Smooth muscle cell (in vitro differentiated cells): Measurements from ENCODE around the gene ASIC2. TPM values are rescaled to one million over a fixed set of nuclear protein-coding genes. Genes with fewer than 3 reads are reported as not detected.

ENCODE experiments used
- DNase-seq: peaks from one replicate; lab custom pipeline; 2025; ENCODE audit not compliant: unreplicated experiment; lab: John Stamatoyannopoulos, UW
- H2AFZ ChIP-seq: fragments of 200-600 bp; sonication (generic); 2 replicates; pipeline ENCODE4 v1.6.0; 2016; ENCODE audit warnings: antibody characterized with exemption, low read depth, mild to moderate bottlenecking
- H3F3A ChIP-seq: fragments of 200-600 bp; sonication (generic); 2 replicates; pipeline ENCODE4 v1.6.0; 2017; ENCODE audit warnings: antibody characterized with exemption, low read depth
- H3K27ac ChIP-seq: fragments of 200-600 bp; sonication (generic); 2 replicates; pipeline ENCODE4 v1.5.1; 2016; ENCODE audit warnings: low read depth, mild to moderate bottlenecking
- H3K27me3 ChIP-seq: fragments of 200-600 bp; sonication (generic); 2 replicates; pipeline ENCODE4 v1.6.1; 2016; ENCODE audit warnings: low read depth, mild to moderate bottlenecking
- H3K36me3 ChIP-seq: fragments of 200-600 bp; sonication (generic); 2 replicates; pipeline ENCODE4 v1.5.1; 2016; ENCODE audit warnings: low read depth
- H3K4me1 ChIP-seq: fragments of 200-600 bp; sonication (generic); 2 replicates; pipeline ENCODE4 v1.5.1; 2016; ENCODE audit warnings: low read depth
- H3K4me2 ChIP-seq: fragments of 200-600 bp; sonication (generic); 2 replicates; pipeline ENCODE4 v1.6.0; 2016; ENCODE audit warnings: mild to moderate bottlenecking
- H3K4me3 ChIP-seq: fragments of 200-600 bp; sonication (generic); 2 replicates; pipeline ENCODE4 v1.5.1; 2016; ENCODE audit warnings: mild to moderate bottlenecking
- H3K79me2 ChIP-seq: fragments of 200-600 bp; sonication (generic); 2 replicates; pipeline ENCODE4 v1.6.0; 2016; ENCODE audit warnings: low read depth, mild to moderate bottlenecking
- H3K9ac ChIP-seq: fragments of 200-600 bp; sonication (generic); 2 replicates; pipeline ENCODE4 v1.6.0; 2016; ENCODE audit warnings: low read depth
- H3K9me3 ChIP-seq: fragments of 200-600 bp; sonication (generic); replicated peaks from 2 replicates; pipeline ENCODE4 v1.5.1; 2016; ENCODE audit warnings: low read depth
- H4K20me1 ChIP-seq: fragments of 200-600 bp; sonication (generic); 2 replicates; pipeline ENCODE4 v1.6.0; 2016; ENCODE audit warnings: low read depth
- WGBS: methylation state at CpG from one replicate; pipeline ENCODE4 v1.1.7; 2016; ENCODE audit warnings: low lambda C conversion rate; 5-methylcytosine and 5-hydroxymethylcytosine counted together
- polyA plus RNA-seq: library from polyadenylated mRNA; unstranded; fragments of >200 nt; fragmentation: Nextera tagmentation; extraction: Ambion mirVana; gene quantifications from 2 replicates; pipeline ENCODE4 v1.2.1, GENCODE V29; 2016
- total RNA-seq: library from RNA; depleted of rRNA; stranded (reverse); fragments of >200 nt; gene quantifications from 2 replicates; pipeline ENCODE4 v1.2.3, GENCODE V29; 2014
- TF ChIP-seq, protein P1 (sequence below): fragments of 200-600 bp; sonication (generic); IDR thresholded peaks from 2 replicates; pipeline ENCODE4 v1.5.1; 2017; ENCODE audit warnings: borderline replicate concordance, mild to moderate bottlenecking, antibody characterized with exemption; ENCODE audit not compliant: insufficient read depth, poor library complexity, severe bottlenecking

Gene ASIC2
- total and polyA plus RNA-seq, 2 experiments from 2014 or later = 0.18 to 0.23 TPM

DNA sequence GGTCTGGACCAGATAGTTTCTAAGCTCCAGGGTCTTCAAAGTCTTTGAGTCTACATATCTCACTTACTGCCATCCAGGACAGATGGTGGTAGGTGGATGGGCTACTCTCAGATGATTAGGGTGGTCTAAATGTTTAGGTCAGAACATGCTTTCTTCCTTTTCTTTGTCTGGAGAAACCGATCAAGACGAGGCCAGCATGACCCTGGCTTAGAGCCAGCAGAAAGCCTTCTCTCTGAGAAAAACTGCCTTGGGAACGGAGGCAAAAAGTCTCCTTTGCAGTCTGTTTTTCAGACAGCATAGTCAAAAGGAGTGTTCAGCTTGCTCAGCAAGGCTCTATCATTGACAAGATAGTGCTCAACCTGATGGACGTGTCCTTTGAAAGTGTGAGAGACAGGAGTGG is 252.6 kb downstream of the ASIC2 start:
- Histone ChIP-seq H3K36me3 (no peaks in the 10 kb centered on the region), H3F3A (no peaks in the 10 kb centered on the region), H3K9ac (no peak overlapping the region), H3K27me3 (no peaks in the 10 kb centered on the region), H3K9me3 (no peaks in the 10 kb centered on the region), H3K4me3 (no peak overlapping the region), H2AFZ (no peak overlapping the region), H3K79me2 (no peaks in the 10 kb centered on the region), H3K4me2 (no peak overlapping the region), H4K20me1 (no peaks in the 10 kb centered on the region), H3K4me1 (no peaks in the 10 kb centered on the region), H3K27ac (no peak overlapping the region)
- TF ChIP-seq, protein P1, sequence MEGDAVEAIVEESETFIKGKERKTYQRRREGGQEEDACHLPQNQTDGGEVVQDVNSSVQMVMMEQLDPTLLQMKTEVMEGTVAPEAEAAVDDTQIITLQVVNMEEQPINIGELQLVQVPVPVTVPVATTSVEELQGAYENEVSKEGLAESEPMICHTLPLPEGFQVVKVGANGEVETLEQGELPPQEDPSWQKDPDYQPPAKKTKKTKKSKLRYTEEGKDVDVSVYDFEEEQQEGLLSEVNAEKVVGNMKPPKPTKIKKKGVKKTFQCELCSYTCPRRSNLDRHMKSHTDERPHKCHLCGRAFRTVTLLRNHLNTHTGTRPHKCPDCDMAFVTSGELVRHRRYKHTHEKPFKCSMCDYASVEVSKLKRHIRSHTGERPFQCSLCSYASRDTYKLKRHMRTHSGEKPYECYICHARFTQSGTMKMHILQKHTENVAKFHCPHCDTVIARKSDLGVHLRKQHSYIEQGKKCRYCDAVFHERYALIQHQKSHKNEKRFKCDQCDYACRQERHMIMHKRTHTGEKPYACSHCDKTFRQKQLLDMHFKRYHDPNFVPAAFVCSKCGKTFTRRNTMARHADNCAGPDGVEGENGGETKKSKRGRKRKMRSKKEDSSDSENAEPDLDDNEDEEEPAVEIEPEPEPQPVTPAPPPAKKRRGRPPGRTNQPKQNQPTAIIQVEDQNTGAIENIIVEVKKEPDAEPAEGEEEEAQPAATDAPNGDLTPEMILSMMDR = no peak
- DNase-seq = no peak
- WGBS = 85% methylated on average over 4 of the region's 4 CpGs

DNA sequence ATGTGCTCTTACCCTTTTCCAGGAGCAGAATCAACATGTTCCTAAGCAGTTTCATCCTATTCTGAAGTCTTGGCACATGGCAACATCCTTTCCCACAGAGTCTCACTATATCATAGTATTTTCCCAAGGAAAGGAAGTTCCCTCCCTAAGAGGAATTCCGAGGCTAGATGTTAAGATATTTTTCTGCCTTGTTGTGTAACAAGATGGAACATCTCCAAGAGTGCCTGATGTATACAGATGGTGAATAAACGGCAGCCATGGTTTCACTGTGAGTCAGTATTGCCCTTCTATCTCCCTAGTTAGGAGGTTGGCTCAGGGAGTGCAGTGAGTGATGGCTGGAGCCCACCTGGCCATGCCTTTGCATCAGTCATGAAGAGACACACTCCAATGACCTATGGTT is 253.2 kb downstream of the ASIC2 start:
- H3K36me3 ChIP-seq = no peaks in the 10 kb centered on the region
- no peak overlapping the region for H3K27ac ChIP-seq
- no peaks in the 10 kb centered on the region for H3F3A ChIP-seq
- no peak overlapping the region for H2AFZ ChIP-seq
- H3K27me3 ChIP-seq = no peaks in the 10 kb centered on the region
- no peaks in the 10 kb centered on the region for H3K4me1 ChIP-seq
- H3K9ac ChIP-seq = no peak overlapping the region
- TF ChIP-seq, protein P1 = no peak
- DNase-seq = no peak
- no peaks in the 10 kb centered on the region for H3K79me2 ChIP-seq
- no peaks in the 10 kb centered on the region for H4K20me1 ChIP-seq
- no peak overlapping the region for H3K4me2 ChIP-seq
- no peak overlapping the region for H3K4me3 ChIP-seq
- WGBS = 51% methylated on average over 2 of the region's 2 CpGs
- H3K9me3 ChIP-seq = no peaks in the 10 kb centered on the region

DNA sequence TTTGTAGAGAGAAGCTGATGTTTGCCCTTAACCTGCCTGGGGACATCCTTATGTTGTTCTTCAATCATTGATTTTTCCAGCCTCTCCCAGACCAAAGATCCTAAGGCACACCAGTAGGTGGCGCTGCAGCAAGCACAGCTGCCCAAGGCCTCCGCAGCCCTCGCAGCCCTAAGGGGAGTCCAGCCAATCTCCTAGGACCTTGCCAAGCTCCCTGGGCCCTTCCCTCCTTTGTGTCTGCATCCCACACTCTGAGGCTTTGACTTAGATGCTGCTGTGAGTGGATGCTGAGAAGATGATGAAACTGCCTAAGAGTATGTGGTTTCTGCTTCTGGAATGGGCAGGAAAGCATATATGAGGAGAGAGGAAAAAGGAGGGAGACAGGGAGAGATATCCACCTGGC is 254.4 kb downstream of the ASIC2 start:
- no peak overlapping the region for H3K4me2 ChIP-seq
- no peaks in the 10 kb centered on the region for H3K79me2 ChIP-seq
- no peaks in the 10 kb centered on the region for H3F3A ChIP-seq
- H3K9ac ChIP-seq = no peak overlapping the region
- H3K9me3 ChIP-seq = no peaks in the 10 kb centered on the region
- H4K20me1 ChIP-seq = no peaks in the 10 kb centered on the region
- H3K36me3 ChIP-seq = no peaks in the 10 kb centered on the region
- TF ChIP-seq, protein P1 = peak; percentile 70
- no peaks in the 10 kb centered on the region for H3K27me3 ChIP-seq
- no peak overlapping the region for H2AFZ ChIP-seq
- H3K27ac ChIP-seq = no peak overlapping the region
- DNase-seq = no peak
- WGBS = 4% methylated on average over 3 of the region's 3 CpGs
- no peaks in the 10 kb centered on the region for H3K4me1 ChIP-seq
- H3K4me3 ChIP-seq = no peak overlapping the region

GRCh38 chr17:33033176-33033575 is 259.9 kb downstream of the ASIC2 start:
- Histone ChIP-seq H4K20me1 (no peaks in the 10 kb centered on the region), H3K36me3 (no peaks in the 10 kb centered on the region), H3K27ac (no peak overlapping the region), H3K4me2 (no peak overlapping the region), H3F3A (no peaks in the 10 kb centered on the region), H3K9ac (no peak overlapping the region), H3K79me2 (no peaks in the 10 kb centered on the region), H3K27me3 (peaks cover 23% of the 10 kb centered on the region), H2AFZ (no peak overlapping the region), H3K4me1 (no peaks in the 10 kb centered on the region), H3K4me3 (no peak overlapping the region), H3K9me3 (no peaks in the 10 kb centered on the region)
- TF ChIP-seq, protein P1 = no peak
- WGBS = 91% methylated on average over 4 of the region's 4 CpGs
- no peak for DNase-seq
